Measurements from ENCODE around the gene FTCDNL1. TPM values are rescaled to one million over a fixed set of nuclear protein-coding genes. Genes with fewer than 3 reads are reported as not detected.

FTCDNL1 gene
- polyA plus RNA-seq, 1 of the 3 experiments (the other 2 are of a cell fraction): not detected

DNA sequence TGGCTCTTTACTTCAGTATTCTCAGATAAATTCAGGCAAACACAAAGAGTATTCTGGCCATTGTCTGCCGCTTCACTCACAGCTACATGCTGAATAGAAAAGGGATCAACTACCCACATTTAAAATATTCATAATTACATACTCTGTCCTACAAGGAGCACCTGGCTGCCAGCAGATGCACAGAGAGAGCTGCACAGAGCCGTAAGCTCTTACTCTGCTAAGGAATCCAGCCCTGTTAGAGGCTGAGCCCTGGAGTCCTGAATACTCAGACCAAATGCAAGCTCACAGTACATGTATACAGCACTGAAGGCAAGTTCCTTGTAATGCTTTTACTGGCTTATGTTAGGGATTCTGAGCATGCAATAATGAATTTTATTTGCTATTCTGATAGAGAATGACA lies 80.3 kb downstream of the FTCDNL1 start:
- no peaks in the 10 kb centered on the region for H3K36me3 ChIP-seq (replicated peaks in 1 of 2; ENCODE audit: control insufficient read depth in 1 of 2, insufficient read depth in 2 of 2, low read length in 1 of 2)
- ChIA-PET POLR2A (no interaction called here), CTCF (no interaction called here)
- 12% methylated on average over 2 of the region's 2 CpGs for WGBS (ENCODE audit: low lambda C conversion rate)
- no peak overlapping the region for H2AFZ ChIP-seq (ENCODE audit: low read depth)
- H3K4me3 ChIP-seq (ENCODE audit: low read depth in 2 of 2, low read length in 1 of 2): no peak overlapping the region
- H4K20me1 ChIP-seq (ENCODE audit: insufficient read depth): no peaks in the 10 kb centered on the region
- TF ChIP-seq, protein P1, sequence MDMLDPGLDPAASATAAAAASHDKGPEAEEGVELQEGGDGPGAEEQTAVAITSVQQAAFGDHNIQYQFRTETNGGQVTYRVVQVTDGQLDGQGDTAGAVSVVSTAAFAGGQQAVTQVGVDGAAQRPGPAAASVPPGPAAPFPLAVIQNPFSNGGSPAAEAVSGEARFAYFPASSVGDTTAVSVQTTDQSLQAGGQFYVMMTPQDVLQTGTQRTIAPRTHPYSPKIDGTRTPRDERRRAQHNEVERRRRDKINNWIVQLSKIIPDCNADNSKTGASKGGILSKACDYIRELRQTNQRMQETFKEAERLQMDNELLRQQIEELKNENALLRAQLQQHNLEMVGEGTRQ (IDR thresholded peaks at IDR 0.05; ENCODE audit: borderline replicate concordance, low read depth, low read length): no peak
- TF ChIP-seq EZH2phosphoT487 (IDR thresholded peaks at IDR 0.05; ENCODE audit: borderline replicate concordance, low read depth) (no peak), RXRA (IDR thresholded peaks at IDR 0.05; ENCODE audit: borderline replicate concordance, low read depth) (no peak), RCOR1 (IDR thresholded peaks at IDR 0.05; ENCODE audit: low read length) (no peak), NRF1 (IDR thresholded peaks at IDR 0.05; ENCODE audit: low read depth, low read length) (no peak), MXI1 (IDR thresholded peaks at IDR 0.05; ENCODE audit: low read depth, low read length) (no peak), MEF2A (IDR thresholded peaks at IDR 0.05; ENCODE audit: borderline replicate concordance, low read depth) (no peak), TEAD4 (IDR thresholded peaks at IDR 0.05; ENCODE audit: borderline replicate concordance, insufficient read depth) (no peak)
- H3K9ac ChIP-seq: no peak overlapping the region
- DNase-seq: no peak
- no peaks in the 10 kb centered on the region for H3K9me3 ChIP-seq
- no peaks in the 10 kb centered on the region for H3K27me3 ChIP-seq (ENCODE audit: insufficient read depth)
- H3K27ac ChIP-seq (ENCODE audit: low read depth in 2 of 2, low read length in 1 of 2): no peak overlapping the region
- H3K79me2 ChIP-seq (ENCODE audit: insufficient read depth): no peaks in the 10 kb centered on the region
- H3K9me2 ChIP-seq: no peaks in the 10 kb centered on the region
- H3F3A ChIP-seq (replicated peaks; ENCODE audit: insufficient read depth): no peaks in the 10 kb centered on the region
- H3K4me2 ChIP-seq: no peak overlapping the region
- H3K4me1 ChIP-seq (ENCODE audit: control insufficient read depth in 1 of 2, insufficient read depth in 2 of 2, low read depth in 1 of 2, low read length in 1 of 2): no peaks in the 10 kb centered on the region

DNA sequence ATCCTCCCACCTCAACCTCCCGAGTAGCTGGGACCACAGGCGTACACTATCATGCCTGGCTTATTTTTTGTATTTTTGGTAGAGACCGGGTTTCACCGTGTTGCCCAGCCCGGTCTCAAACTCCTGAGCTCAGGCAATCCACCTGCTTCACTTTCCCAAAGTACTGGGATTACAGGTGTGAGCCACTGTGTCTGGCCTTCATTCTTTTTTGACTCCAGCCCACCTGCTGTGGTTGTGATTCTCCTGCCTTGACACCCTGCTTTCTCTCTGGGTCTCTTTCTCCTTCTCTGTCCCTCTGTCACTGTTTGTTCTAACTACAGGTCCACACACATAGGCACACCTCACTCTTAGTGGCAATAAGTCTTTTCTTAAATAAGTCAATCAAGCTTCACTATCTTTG lies 85.3 kb downstream of the FTCDNL1 start:
- H3K27me3 ChIP-seq (ENCODE audit: insufficient read depth): 0 out of 2 replicates have a peak, but pooled peaks cover 8% of the 10 kb centered on the region
- TF ChIP-seq TAF1 (IDR thresholded peaks at IDR 0.05; ENCODE audit: borderline replicate concordance, low read depth, low read length): no peak
- TF ChIP-seq NFIC (IDR thresholded peaks at IDR 0.05; ENCODE audit: borderline replicate concordance): no peak
- TF ChIP-seq POLR2AphosphoS5 (IDR thresholded peaks at IDR 0.05; ENCODE audit: low read depth, low read length): no peak
- no peak for TF ChIP-seq EP300 (IDR thresholded peaks at IDR 0.05; ENCODE audit: borderline replicate concordance in 1 of 2, low read depth in 1 of 2, low read length in 1 of 2)
- H3K9ac ChIP-seq: no peak overlapping the region
- H3K9me2 ChIP-seq: no peaks in the 10 kb centered on the region
- H2AFZ ChIP-seq (ENCODE audit: low read depth): no peak overlapping the region
- CTCF ChIA-PET: interaction anchor here (0.9 to 1.0 kb wide), 3 partner anchors 25 to 1451 kb away, joined by 3 read pairs; no protein-coding TSS in a partner anchor
- H3K4me1 ChIP-seq (ENCODE audit: control insufficient read depth in 1 of 2, insufficient read depth in 2 of 2, low read depth in 1 of 2, low read length in 1 of 2): no peaks in the 10 kb centered on the region
- H3K4me2 ChIP-seq: no peak overlapping the region
- 31% methylated on average over 5 of the region's 5 CpGs for WGBS (ENCODE audit: low lambda C conversion rate)
- no peaks in the 10 kb centered on the region for H3K79me2 ChIP-seq (ENCODE audit: insufficient read depth)
- H3F3A ChIP-seq (replicated peaks; ENCODE audit: insufficient read depth): no peaks in the 10 kb centered on the region
- no peaks in the 10 kb centered on the region for H3K9me3 ChIP-seq
- no peaks in the 10 kb centered on the region for H4K20me1 ChIP-seq (ENCODE audit: insufficient read depth)
- no peak overlapping the region for H3K27ac ChIP-seq (ENCODE audit: low read depth in 2 of 2, low read length in 1 of 2)
- no peak overlapping the region for H3K4me3 ChIP-seq (ENCODE audit: low read depth in 2 of 2, low read length in 1 of 2)
- no peaks in the 10 kb centered on the region for H3K36me3 ChIP-seq (replicated peaks in 1 of 2; ENCODE audit: control insufficient read depth in 1 of 2, insufficient read depth in 2 of 2, low read length in 1 of 2)
- no peak for DNase-seq
- POLR2A ChIA-PET: no interaction called here

All from SK-N-SH (cell line).